Stimulated activated CD4-positive, alpha-beta T cell treated with anti-CD3 and anti-CD28 coated beads, Interleukin-2, amount 100 ng/mL, for 4 hours (primary cell): ENCODE measurements around the gene STEAP1B.

ENCODE experiments used
- DNase-seq: peaks from one replicate; pipeline ENCODE4 v3.0.0-alpha.2; 2020; ENCODE audit warnings: low read depth

STEAP1B gene

DNA sequence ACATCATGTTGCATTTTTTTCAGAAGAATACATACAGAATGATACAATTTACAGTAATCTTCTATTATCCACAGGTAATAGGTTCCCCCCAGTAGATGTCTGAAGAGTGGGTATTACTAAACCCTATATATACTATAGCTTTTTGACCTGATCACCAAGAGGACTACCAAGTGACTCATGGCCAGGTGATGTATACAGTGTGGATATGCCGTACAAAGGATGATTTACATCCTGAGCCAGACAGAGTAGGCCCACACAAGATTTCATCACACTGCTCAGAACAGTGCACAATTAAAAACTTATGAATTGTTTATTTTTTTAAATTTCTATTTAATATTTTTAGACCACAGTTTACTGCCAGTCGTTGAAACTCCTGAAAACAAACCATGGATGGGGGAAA lies 70.6 kb downstream of the STEAP1B start:
- DNase-seq = no peak

- DNase-seq = no peak
Measured at GRCh38 chr7:22427855-22428254, 72.1 kb downstream of the STEAP1B start.

DNA sequence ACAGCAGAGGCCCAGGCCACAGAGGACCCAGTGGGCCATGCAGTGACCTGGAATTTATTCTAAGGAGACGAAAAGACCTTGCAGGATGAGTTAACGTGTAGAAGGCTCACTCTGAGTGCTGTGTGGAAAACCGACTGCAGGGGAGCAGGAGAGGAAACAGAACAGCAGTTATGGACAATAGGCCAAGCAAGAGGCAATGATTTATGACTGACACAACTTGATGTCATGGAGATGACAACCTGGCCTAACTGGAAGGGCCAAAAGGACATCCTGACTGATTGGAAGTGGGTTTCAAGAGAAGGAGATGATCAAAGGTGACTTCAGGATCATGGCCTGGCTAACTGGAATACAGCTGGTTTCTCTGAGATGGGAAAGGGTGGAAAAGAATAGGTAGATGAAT lies 72.9 kb downstream of the STEAP1B start:
- no peak for DNase-seq

DNA sequence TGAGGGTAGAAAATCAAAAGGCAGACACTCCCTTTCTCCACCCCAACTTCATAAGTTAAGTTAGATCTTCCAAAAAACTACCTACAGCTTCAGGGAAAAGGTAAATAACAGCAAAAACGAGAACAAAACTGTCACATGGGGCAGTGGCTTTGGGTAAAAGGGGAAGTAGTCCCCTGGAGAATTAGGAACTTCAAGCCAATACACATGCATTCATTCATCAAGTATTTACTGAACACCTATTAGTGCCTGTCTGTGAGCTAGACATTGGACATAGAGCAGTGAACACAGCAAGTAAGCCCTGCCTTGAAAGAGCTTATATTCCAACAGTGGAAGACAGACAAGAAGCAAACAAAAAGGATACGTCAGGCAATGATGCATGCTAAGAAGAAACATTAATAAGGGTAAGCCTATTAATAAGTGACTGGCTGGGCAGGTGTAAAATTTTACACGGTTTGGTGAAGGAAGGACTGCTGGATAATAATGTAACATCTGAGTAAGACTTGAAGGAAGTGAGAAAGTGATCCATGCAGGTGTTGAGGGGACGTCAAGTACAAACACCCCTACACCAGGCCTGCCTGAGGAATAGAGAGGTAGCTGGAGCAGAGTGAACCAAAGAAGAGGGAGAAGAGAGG lies 73.4 kb downstream of the STEAP1B start:
- no peak for DNase-seq

- DNase-seq = no peak
Measured at GRCh38 chr7:22425361-22425760, 74.6 kb downstream of the STEAP1B start.

DNA sequence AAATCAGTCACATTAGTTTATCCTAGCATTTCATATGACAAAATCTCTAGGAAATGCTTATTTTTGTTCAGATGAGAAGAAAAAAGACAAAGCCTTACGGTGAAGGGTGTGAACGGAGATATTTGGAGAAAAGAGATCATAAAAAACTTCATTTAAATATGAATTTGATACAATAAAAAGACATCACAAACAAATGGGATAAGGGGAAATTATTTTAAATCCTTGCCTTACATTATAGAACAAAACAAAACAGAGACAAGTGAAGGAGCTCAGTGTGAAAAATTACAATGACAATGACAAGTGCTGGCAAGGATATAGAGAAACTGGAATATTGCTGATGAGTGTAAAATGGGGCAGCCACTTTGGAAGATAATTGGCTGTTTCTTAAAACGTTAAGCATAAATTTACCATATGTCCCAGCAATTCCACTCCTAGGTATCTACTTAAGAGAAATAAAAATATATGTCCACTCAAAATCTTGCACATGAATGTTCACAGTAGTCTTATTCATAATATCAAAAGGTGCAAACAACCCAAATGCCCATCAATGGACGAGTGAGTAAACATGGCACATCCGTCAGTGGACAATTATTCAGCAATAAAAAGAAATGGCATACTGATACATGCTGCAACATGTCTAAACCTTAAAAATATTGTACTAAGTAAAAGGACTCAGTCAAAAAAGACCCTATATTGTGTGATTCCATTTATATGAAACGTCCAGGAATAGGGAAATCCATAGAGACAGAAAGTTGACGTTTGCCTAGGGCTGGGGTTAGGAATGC lies 77.0 kb downstream of the STEAP1B start:
- no peak for DNase-seq

DNA sequence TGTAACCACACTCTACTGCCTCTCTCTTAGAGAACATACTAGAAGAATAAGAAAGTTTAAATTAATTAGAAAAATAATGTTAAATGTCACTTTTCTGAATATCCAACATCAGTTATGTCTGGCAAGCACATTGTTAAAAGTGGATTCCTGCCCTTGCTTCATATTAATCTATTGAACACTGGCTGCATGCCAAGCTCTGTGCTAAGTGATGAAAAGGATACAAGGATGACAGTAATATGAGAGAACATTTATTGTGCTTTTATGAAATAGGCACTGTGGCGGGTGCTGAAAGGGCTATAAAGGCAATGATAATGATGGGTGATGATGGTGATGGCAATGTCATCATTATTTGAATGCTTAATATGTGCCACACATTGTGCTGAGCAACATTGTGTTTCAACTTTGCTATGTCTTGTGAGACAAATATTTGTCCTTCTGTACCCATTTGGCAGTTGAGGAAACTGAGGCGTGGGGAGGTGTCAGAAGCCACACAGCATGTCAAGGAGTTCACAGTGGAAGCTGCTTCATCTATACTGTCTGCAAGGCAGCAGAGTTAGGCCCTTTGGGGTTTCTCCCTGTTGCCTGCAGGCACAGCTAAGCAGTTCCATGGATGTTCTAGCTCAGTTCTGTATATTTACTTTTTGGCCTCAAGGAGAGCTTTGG lies 78.9 kb downstream of the STEAP1B start:
- DNase-seq = no peak

DNA sequence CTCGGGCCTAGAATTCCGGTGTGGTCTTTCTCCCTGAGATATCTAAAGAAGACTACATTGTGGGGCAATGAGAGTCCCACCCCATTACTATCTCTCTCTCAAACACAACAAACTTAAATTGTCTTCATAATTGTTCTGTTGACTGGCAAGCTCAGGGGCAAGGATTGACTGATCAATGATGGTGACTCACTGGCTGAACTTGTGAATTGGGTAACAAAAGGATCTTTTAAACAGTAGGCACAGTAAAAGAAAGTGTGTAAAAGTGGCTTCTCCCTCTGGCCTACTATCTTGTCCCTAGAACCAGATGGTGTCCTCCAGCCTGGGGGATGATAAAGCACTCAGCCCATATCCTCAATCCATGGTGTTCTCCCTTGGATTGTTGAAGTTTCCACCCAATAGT lies 80.0 kb downstream of the STEAP1B start:
- no peak for DNase-seq

- no peak for DNase-seq
Measured at GRCh38 chr7:22419488-22419887, 80.5 kb downstream of the STEAP1B start.

GRCh38 chr7:22418251-22419046 lies 81.5 kb downstream of the STEAP1B start:
- DNase-seq = no peak

GRCh38 chr7:22417841-22418240 lies 82.1 kb downstream of the STEAP1B start:
- no peak for DNase-seq

- no peak for DNase-seq
Measured at GRCh38 chr7:22417349-22417748, 82.6 kb downstream of the STEAP1B start.

DNA sequence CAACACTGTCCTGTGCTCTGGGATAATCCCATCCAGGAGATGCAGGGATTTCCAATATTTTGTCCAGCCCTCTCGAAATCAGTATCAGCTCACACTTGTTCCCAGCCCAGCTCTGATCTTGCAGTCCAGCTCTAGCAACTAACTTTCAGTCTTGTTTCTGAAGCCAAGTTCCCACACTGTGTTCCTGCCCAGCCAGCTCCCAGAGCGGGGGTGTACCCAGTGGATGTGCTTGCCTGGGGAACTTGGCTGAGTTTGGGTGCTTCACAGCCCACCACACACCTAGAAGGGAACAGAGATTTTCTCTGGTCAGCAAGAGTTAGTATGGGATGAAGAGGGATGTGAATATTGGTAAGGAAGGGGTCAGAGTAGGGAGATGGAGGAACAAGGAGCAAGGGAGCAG lies 85.6 kb downstream of the STEAP1B start:
- no peak for DNase-seq

DNA sequence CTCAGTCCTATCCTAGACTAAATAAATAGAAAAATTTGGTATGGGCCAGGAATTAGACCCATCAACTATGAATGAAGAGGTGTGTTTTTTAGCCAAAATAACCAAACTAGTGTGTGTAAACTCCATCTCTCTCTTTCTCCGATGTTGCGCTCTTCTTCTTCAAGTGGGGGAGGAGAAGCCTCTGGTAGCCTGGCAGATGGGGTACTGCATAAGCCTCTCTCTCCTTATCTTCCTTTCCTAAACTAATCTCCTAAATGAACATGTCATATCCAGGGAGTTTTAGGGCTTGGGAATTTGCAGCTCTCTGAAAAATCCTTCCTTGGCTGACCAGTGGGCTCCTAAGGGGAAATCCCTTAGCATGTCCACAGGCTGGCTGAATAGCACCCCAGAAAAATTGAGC lies 86.8 kb downstream of the STEAP1B start:
- DNase-seq = no peak

DNA sequence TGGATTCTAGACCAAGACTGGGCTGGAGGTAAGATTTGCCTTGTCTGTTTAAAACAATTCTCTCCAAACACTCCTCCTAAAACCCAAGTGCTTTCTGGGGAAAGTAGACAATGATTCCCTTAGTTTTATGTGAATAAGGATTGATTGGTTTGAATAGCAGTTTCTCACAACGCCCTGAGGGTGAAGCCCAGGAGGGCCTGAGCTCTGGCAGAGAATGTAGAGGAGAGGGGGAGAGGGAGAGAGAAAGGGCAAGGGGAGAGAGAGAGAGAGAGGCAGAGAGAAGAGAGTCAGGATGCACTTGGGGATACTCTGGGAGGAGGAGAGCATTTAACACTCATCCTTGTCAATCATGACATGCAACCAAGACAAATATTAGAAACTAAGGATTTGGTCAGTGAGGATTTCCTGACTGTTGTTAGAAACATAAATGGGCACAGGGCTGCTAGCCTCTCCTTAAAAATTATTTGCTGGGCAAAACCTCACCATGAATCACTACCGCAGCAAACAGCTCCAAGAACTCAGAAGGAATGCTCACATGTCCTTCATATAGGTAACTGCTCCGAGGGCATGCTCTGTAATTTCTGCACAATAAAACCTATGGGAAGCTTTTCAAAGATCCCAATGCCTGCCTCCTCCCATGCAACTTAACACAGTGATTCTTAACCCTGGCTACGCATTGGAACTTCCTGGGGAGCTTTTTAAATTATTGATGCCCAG lies 87.9 kb downstream of the STEAP1B start:
- no peak for DNase-seq

GRCh38 chr7:22406715-22407114 lies 93.3 kb downstream of the STEAP1B start:
- DNase-seq = no peak

GRCh38 chr7:22404421-22405023 lies 95.5 kb downstream of the STEAP1B start:
- no peak for DNase-seq

GRCh38 chr7:22403344-22403743 lies 96.6 kb downstream of the STEAP1B start:
- no peak for DNase-seq

- no peak for DNase-seq
Measured at GRCh38 chr7:22402250-22402649, 97.7 kb downstream of the STEAP1B start.

DNA sequence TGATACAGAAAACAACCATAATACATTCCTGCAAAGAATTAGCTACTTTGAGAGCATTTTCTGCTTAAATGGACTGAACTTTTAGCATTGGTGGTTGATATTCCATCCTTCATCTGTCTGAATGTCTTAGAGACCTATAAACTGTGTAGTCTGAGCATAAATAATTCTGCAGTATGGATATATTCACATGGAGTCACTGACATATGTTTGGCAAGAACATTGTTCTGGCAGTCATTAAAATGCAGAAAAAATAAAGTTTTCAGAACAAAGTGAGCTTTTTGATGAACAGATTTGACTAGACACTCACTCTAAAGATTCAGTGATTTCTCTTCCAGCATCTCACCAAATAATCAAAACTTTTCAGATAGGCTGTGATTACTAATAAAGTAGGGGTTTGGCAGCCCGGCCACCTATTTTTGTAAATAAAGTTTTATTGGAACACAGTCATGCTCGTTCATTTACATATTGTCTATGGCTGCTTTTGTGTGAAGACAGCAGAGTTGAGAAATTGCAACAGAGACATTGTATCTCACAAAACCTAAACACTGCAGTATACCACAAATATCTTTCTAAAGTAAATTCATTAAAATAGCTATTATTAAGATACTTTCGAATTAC lies 98.9 kb downstream of the STEAP1B start:
- no peak for DNase-seq
